Measurements from ENCODE around the gene PCDHB10. TPM values are rescaled to one million over a fixed set of nuclear protein-coding genes. Genes with fewer than 3 reads are reported as not detected.
"Not testable (repeated sequence)": the region's sequence is repeated elsewhere in the genome, so short reads cannot be mapped to it uniquely, and the experiment has no call there.

The PCDHB10 gene
- total RNA-seq, 1 donor from 2014 or later, result 0.51 TPM

DNA sequence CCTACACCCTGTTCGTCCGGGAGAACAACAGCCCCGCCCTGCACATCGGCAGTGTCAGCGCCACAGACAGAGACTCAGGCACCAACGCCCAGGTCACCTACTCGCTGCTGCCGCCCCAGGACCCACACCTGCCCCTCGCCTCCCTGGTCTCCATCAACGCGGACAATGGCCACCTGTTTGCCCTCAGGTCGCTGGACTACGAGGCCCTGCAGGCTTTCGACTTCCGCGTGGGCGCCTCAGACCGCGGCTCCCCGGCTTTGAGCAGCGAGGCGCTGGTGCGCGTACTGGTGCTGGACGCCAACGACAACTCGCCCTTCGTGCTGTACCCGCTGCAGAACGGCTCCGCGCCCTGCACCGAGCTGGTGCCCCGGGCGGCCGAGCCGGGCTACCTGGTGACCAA, 3.5 kb upstream of the PCDHB10 start:
- not testable (repeated sequence) for DNase-seq

DNA sequence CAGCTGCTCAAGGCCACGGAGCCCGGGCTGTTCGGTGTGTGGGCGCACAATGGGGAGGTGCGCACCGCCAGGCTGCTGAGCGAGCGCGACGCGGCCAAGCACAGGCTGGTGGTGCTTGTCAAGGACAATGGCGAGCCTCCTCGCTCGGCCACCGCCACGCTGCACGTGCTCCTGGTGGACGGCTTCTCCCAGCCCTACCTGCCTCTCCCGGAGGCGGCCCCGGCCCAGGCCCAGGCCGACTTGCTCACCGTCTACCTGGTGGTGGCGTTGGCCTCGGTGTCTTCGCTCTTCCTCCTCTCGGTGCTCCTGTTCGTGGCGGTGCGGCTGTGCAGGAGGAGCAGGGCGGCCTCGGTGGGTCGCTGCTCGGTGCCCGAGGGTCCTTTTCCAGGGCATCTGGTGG, 3.0 kb upstream of the PCDHB10 start:
- DNase-seq, result not testable (repeated sequence)

DNA sequence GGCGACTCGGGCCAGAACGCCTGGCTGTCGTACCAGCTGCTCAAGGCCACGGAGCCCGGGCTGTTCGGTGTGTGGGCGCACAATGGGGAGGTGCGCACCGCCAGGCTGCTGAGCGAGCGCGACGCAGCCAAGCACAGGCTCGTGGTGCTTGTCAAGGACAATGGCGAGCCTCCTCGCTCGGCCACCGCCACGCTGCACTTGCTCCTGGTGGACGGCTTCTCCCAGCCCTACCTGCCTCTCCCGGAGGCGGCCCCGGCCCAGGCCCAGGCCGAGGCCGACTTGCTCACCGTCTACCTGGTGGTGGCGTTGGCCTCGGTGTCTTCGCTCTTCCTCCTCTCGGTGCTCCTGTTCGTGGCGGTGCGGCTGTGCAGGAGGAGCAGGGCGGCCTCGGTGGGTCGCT, 2.2 kb downstream of the PCDHB10 start:
- not testable (repeated sequence) for DNase-seq

DNA sequence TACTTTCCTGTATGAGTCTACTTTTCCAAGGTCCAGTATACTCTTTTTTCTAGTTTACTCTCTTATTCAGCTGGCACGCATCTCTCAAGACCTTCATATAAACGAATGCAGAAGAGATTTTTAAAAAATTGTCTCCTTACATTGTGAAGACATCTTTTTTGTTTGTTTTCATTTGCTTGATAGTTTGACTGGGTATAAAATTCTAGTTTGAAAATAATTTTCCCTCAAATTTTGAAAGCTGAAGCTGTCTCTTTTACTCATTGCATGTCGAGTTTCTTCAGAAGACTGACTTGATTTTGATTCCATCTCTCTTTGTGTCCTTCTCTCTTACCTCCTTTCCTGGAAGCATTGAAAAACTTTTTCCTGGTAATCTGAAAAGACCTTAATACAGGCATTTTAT, 4.2 kb downstream of the PCDHB10 start:
- DNase-seq, result no peak

DNA sequence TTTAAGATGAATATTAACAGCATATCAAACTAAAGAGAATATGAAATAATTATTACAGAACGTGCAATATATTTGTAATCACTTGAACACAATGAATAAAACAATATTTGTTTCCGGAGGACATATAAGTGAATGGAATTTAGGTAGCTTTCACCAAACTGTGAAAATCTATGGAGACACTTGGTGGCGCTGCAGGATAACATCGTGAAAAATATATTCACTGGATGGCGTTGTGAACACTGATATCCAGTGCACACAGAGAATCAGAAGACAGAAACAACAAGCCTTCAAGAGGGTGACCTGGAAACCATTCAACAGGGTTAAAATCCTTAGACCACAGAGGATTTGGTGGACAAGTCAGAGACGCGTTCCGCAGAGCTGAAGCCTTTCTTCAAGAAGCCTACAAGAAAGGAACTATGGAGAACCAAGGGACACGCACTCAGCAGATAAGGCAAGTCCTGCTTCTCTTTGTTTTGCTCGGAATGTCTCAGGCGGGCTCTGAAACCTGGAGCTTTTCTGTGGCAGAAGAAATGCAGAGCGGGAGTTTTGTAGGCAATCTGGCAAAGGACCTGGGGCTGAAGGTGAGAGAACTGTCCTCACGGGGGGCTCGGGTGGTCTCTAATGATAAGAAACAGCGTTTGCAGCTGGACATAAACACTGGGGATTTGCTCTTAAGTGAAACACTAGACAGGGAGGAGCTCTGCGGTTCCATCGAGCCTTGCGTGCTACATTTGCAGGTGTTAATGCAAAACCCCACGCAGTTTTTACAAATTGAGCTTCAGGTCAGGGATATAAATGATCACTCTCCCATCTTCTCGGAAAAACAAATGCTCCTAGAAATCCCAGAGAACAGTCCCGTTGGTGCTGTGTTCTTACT, 7.4 kb downstream of the PCDHB10 start, which contains the start of gene PCDHB11:
TSS of gene PCDHB11 (plus strand) at position 269 of the 877 bp plus-strand sequence. CDS start at position 417, 148 bp downstream.
- DNase-seq, result peak; percentile 18

DNA sequence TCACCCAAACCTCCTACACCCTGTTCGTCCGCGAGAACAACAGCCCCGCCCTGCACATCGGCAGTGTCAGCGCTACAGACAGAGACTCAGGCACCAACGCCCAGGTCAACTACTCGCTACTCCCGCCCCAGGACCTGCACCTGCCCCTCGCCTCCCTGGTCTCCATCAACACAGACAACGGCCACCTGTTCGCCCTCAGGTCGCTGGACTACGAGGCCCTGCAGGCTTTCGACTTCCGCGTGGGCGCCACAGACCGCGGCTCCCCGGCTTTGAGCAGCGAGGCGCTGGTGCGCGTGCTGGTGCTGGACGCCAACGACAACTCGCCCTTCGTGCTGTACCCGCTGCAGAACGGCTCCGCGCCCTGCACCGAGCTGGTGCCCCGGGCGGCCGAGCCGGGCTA, 9.0 kb downstream of the PCDHB10 start:
- not testable (repeated sequence) for DNase-seq

DNA sequence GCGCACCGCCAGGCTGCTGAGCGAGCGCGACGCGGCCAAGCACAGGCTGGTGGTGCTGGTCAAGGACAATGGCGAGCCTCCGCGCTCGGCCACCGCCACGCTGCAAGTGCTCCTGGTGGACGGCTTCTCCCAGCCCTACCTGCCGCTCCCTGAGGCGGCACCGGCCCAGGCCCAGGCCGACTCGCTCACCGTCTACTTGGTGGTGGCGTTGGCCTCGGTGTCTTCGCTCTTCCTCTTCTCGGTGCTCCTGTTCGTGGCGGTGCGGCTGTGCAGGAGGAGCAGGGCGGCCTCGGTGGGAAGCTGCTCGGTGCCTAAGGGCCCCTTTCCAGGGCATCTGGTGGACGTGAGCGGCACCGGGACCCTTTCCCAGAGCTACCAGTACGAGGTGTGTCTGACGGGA, 9.5 kb downstream of the PCDHB10 start:
- DNase-seq, result not testable (repeated sequence)

DNA sequence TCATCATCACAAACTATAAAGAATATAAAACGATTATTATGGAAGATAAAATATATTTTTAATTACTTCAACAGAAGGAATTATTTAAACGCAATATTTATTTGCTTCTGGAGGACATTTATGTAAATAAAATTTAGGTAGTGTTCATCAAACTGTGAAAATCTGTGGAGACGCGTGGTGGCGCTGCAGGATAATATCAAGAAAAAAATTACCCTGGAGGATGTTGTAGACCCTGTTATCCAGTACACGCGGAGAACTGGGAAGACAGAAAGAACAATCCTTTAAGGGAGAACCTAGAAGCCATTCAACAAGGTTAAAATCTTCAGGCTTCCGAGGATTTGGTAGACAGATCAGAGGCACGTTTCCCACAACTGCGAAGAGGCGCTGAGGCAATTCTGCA, 16.3 kb downstream of the PCDHB10 start, which contains the start of gene PCDHB12:
TSS of gene PCDHB12 (plus strand) at position 242 of the 400 bp plus-strand sequence. CDS start 189 bp downstream, outside the sequence.
- DNase-seq, result peak; percentile 42

DNA sequence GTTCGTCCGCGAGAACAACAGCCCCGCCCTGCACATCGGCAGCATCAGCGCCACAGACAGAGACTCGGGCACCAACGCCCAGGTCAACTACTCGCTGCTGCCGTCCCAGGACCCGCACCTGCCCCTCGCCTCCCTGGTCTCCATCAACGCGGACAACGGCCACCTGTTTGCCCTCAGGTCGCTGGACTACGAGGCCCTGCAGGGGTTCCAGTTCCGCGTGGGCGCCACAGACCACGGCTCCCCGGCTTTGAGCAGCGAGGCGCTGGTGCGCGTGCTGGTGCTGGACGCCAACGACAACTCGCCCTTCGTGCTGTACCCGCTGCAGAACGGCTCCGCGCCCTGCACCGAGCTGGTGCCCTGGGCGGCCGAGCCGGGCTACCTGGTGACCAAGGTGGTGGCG, 18.1 kb downstream of the PCDHB10 start:
- DNase-seq, result not testable (repeated sequence)

DNA sequence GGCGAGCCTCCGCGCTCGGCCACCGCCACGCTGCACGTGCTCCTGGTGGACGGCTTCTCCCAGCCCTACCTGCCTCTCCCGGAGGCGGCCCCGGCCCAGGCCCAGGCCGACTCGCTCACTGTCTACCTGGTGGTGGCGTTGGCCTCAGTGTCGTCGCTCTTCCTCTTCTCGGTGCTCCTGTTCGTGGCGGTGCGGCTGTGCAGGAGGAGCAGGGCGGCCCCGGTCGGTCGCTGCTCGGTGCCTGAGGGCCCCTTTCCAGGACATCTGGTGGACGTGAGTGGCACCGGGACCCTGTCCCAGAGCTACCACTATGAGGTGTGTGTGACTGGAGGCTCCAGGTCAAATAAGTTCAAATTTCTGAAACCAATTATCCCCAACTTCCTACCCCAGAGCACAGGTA, 18.7 kb downstream of the PCDHB10 start:
- not testable (repeated sequence) for DNase-seq

DNA sequence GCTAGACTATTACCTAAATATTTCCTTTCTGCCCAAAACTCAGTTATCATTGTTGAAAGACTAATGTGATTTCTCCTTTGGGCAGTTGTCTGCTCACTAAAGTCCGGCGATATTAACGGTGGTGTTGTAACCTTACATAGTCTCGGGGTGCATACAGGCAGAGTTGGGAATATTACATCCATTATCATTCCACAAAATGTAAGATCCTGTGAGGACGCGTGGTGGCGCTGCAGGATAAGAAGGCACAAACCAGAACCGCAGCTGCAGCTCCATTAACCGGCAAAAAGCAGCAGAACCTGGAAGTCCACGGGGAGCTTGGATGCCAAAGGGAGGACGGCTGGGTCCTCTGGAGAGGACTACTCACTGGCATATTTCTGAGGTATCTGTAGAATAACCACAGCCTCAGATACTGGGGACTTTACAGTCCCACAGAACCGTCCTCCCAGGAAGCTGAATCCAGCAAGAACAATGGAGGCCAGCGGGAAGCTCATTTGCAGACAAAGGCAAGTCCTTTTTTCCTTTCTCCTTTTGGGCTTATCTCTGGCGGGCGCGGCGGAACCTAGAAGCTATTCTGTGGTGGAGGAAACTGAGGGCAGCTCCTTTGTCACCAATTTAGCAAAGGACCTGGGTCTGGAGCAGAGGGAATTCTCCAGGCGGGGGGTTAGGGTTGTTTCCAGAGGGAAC, 21.6 kb downstream of the PCDHB10 start, which contains the start of gene PCDHB13:
TSS of gene PCDHB13 (plus strand) at position 264 of the 684 bp plus-strand sequence. CDS start at position 469, 205 bp downstream.
- DNase-seq, result peak; percentile 75

DNA sequence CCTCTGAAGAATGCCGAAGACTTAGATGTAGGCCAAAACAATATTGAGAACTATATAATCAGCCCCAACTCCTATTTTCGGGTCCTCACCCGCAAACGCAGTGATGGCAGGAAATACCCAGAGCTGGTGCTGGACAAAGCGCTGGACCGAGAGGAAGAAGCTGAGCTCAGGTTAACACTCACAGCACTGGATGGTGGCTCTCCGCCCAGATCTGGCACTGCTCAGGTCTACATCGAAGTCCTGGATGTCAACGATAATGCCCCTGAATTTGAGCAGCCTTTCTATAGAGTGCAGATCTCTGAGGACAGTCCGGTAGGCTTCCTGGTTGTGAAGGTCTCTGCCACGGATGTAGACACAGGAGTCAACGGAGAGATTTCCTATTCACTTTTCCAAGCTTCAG, 22.4 kb downstream of the PCDHB10 start:
- not testable (repeated sequence) for DNase-seq

DNA sequence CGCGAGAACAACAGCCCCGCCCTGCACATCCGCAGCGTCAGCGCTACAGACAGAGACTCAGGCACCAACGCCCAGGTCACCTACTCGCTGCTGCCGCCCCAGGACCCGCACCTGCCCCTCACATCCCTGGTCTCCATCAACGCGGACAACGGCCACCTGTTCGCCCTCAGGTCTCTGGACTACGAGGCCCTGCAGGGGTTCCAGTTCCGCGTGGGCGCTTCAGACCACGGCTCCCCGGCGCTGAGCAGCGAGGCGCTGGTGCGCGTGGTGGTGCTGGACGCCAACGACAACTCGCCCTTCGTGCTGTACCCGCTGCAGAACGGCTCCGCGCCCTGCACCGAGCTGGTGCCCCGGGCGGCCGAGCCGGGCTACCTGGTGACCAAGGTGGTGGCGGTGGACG, 23.4 kb downstream of the PCDHB10 start:
- not testable (repeated sequence) for DNase-seq

DNA sequence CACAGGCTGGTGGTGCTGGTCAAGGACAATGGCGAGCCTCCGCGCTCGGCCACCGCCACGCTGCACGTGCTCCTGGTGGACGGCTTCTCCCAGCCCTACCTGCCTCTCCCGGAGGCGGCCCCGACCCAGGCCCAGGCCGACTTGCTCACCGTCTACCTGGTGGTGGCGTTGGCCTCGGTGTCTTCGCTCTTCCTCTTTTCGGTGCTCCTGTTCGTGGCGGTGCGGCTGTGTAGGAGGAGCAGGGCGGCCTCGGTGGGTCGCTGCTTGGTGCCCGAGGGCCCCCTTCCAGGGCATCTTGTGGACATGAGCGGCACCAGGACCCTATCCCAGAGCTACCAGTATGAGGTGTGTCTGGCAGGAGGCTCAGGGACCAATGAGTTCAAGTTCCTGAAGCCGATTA, 23.9 kb downstream of the PCDHB10 start:
- DNase-seq, result not testable (repeated sequence)

DNA sequence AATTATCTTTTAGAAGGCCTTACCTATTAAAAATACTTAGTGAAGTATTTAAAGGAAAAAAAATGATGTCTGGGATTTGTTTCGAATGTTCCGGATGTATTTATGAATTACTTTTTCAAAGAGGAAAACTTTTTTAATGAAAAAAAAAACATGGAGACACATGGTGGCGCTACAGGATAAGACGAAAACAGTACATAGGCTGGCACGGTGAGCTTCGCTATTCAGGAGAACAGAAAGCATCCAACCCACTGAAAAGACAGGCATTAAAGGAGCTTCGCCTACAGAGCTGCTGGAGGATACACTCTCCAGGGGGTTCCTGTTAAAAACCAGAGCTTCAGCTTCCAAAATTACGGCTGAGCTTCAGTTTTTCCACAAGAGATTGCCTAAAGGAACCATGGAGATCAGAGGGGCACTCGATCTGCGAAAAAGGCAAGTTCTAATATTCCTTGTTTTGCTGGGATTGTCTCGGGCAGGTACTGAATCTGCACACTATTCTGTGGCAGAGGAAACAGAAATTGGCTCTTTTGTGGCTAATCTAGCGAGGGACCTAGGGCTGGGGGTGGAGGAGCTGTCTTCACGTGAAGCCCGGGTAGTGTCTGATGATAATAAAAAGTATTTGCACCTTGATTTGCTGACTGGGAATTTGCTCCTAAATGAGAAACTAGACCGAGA, 31.1 kb downstream of the PCDHB10 start, which contains the start of gene PCDHB14:
TSS of gene PCDHB14 (plus strand) at position 232 of the 672 bp plus-strand sequence. CDS start at position 395, 163 bp downstream.
- peak; percentile 60 for DNase-seq

DNA sequence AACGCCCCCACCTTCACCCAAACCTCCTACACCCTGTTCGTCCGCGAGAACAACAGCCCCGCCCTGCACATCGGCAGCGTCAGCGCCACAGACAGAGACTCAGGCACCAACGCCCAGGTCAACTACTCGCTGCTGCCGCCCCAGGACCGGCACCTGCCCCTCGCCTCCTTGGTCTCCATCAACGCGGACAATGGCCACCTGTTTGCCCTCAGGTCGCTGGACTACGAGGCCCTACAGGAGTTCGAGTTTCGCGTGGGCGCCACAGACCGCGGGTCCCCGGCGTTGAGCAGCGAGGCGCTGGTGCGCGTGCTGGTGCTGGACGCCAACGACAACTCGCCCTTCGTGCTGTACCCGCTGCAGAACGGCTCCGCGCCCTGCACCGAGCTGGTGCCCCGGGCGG, 32.7 kb downstream of the PCDHB10 start:
- DNase-seq, result not testable (repeated sequence)

DNA sequence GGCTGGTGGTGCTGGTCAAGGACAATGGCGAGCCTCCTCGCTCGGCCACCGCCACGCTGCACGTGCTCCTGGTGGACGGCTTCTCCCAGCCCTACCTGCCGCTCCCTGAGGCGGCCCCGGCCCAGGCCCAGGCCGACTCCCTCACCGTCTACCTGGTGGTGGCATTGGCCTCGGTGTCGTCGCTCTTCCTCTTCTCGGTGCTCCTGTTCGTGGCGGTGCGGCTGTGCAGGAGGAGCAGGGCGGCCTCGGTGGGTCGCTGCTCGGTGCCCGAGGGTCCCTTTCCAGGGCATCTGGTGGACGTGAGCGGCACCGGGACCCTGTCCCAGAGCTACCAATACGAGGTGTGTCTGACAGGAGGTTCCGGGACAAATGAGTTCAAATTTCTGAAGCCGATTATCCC, 33.3 kb downstream of the PCDHB10 start:
- not testable (repeated sequence) for DNase-seq

DNA sequence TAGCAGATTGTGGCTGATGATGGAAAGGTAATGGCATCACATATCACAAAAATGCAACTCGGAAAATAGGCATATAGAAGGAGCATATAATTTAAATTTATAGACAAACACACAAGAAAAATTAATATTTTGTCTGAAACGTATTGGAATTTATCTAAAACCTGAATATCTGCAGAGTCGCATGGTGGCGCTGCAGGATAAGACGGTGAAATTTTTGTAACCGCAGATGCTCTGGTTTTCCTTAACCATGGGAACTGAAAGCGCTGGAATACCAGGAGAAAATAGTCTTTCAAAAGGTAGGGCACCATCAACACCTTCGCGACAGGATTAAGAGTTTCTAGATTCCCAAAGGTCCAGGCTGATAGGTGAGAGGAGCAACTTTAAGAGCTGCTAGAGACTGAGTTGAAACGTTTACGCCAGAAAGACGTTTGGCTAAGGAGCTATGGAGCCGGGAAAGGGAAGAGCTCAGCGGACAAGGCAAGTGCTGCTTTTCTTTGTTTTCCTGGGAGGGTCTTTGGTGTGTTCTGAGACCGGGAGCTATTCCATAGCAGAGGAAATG, 42.0 kb downstream of the PCDHB10 start:
- peak; percentile 39 for DNase-seq

DNA sequence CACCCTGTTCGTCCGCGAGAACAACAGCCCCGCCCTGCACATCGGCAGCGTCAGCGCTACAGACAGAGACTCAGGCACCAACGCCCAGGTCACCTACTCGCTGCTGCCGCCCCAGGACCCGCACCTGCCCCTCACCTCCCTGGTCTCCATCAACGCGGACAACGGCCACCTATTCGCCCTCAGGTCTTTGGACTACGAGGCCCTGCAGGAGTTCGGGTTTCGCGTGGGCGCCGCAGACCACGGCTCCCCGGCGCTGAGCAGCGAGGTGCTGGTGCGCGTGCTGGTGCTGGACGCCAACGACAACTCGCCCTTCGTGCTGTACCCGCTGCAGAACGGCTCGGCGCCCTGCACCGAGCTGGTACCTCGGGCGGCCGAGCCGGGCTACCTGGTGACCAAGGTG, 43.8 kb downstream of the PCDHB10 start:
- not testable (repeated sequence) for DNase-seq

DNA sequence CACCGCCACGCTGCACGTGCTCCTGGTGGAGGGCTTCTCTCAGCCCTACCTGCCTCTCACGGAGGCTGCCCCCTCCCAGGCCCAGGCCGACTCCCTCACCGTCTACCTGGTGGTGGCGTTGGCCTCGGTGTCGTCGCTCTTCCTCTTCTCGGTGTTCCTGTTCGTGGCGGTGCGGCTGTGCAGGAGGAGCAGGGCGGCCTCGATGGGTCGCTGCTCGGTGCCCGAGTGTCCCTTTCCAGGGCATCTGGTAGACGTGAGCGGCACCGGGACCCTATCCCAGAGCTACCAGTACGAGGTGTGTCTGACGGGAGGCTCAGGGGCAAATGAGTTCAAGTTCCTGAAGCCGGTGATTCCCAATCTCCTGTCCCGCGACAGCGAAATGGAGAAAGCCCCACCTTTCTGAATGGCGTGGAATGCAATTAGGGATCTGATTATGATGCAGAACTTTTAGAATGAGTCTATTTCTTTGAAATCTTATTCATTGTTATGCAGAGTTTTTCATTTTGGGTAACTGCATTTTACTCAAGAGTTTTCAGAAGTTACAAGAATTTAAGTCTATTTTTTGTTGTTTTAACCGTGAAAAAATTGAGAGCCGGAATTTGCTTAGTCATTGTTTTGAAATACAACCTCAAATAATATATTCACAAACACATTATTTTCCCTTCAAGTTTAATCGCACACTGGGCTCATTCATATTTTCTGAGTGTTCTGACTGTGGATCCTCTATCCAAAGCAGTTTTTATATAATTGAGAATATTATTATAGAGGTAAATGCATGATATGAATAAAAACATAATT, 44.6 kb downstream of the PCDHB10 start:
- no peak for DNase-seq

DNA sequence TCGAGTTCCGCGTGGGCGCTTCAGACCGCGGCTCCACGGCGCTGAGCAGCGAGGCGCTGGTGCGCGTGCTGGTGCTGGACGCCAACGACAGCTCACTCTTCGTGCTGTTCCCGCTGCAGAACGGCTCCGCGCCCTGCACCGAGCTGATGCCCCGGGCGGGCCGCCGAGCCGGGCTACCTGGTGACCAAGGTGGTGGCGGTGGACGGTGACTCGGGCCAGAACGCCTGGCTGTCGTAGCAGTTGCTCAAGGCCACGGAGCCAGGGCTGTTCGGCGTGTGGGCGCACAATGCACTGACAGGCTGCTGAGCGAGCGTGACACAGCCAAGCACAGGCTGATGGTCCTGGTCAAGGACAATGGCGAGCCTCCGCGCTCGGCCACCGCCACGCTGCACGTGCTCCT, 49.3 kb downstream of the PCDHB10 start:
- DNase-seq, result no peak

Measured in dermis blood vessel endothelial cell (primary cell).